T-helper 1 cell treated with Interleukin-12 subunit alpha and Interleukin-12 subunit beta and Interleukin-4 antibody, amounts not matched to agents 30 μg/mL and 1 μg/mL, for 36 hours (primary cell): ENCODE results near the gene SERINC3.
"Not testable (repeated sequence)": the region's sequence is repeated elsewhere in the genome, so short reads cannot be mapped to it uniquely, and the experiment has no call there.

Experiments used
- H3K27ac Mint-ChIP-seq: one replicate; pipeline ENCODE4 v1.8.0; 2021; ENCODE audit warnings: mild to moderate bottlenecking, mixed read lengths
- H3K27me3 Mint-ChIP-seq: one replicate; pipeline ENCODE4 v1.8.0; 2021; ENCODE audit warnings: low read depth, mixed read lengths
- H3K36me3 Mint-ChIP-seq: one replicate; pipeline ENCODE4 v1.8.0; 2021; ENCODE audit warnings: low read depth, mixed read lengths
- H3K4me1 Mint-ChIP-seq: one replicate; pipeline ENCODE4 v1.8.0; 2021; ENCODE audit warnings: low read depth, mixed read lengths
- H3K4me3 Mint-ChIP-seq: one replicate; pipeline ENCODE4 v1.8.0; 2021; ENCODE audit warnings: mild to moderate bottlenecking, moderate library complexity, mixed read lengths
- H3K9me3 Mint-ChIP-seq: one replicate; pipeline ENCODE4 v1.8.0; 2021; ENCODE audit warnings: mixed read lengths

Gene SERINC3

GRCh38 chr20:44521484-44522481 is at the start of gene SERINC3:
TSS of gene SERINC3 (minus strand) at chr20:44522070. CDS start at chr20:44521951, 119 bp downstream.
- Mint-ChIP-seq H3K4me3 (peak within 1 kb of the TSS; percentile 74), H3K27me3 (no peaks in the 10 kb centered on the region)

GRCh38 chr20:44571362-44571988 is 49.6 kb upstream of the SERINC3 start:
- Mint-ChIP-seq H3K4me3 (no peak overlapping the region), H3K36me3 (no peaks in the 10 kb centered on the region), H3K27ac (peak overlapping the region; percentile 63), H3K9me3 (no peaks in the 10 kb centered on the region), H3K27me3 (no peaks in the 10 kb centered on the region), H3K4me1 (peaks cover 10% of the 10 kb centered on the region)

More at GRCh38 chr20:44521484-44522481, at the start of gene SERINC3:
- Mint-ChIP-seq H3K27ac (peak within 1 kb of the TSS; percentile 70), H3K9me3 (no peaks in the 10 kb centered on the region), H3K4me1 (peaks cover 31% of the 10 kb centered on the region), H3K36me3 (peaks cover 5% of the 10 kb centered on the region)

- peaks cover 10% of the 10 kb centered on the region for H3K4me1 Mint-ChIP-seq
- no peak overlapping the region for H3K4me3 Mint-ChIP-seq
- no peak overlapping the region for H3K27ac Mint-ChIP-seq
- H3K27me3 Mint-ChIP-seq = no peaks in the 10 kb centered on the region
- H3K9me3 Mint-ChIP-seq = no peaks in the 10 kb centered on the region
- H3K36me3 Mint-ChIP-seq = no peaks in the 10 kb centered on the region
Measured at GRCh38 chr20:44570367-44570766, 48.5 kb upstream of the SERINC3 start.

GRCh38 chr20:44566811-44567210 is 44.9 kb upstream of the SERINC3 start:
- no peaks in the 10 kb centered on the region for H3K9me3 Mint-ChIP-seq
- no peaks in the 10 kb centered on the region for H3K36me3 Mint-ChIP-seq
- no peak overlapping the region for H3K4me3 Mint-ChIP-seq
- H3K27me3 Mint-ChIP-seq = peaks cover 7% of the 10 kb centered on the region
- H3K4me1 Mint-ChIP-seq = peaks cover 8% of the 10 kb centered on the region
- H3K27ac Mint-ChIP-seq = no peak overlapping the region

- no peak overlapping the region for H3K27ac Mint-ChIP-seq
- H3K27me3 Mint-ChIP-seq = peaks cover 8% of the 10 kb centered on the region
- no peaks in the 10 kb centered on the region for H3K9me3 Mint-ChIP-seq
- peaks cover 3% of the 10 kb centered on the region for H3K4me1 Mint-ChIP-seq
- no peaks in the 10 kb centered on the region for H3K36me3 Mint-ChIP-seq
- H3K4me3 Mint-ChIP-seq = no peak overlapping the region
Measured at GRCh38 chr20:44566018-44566417, 44.1 kb upstream of the SERINC3 start.

- H3K27ac Mint-ChIP-seq = no peak overlapping the region
- no peaks in the 10 kb centered on the region for H3K9me3 Mint-ChIP-seq
- H3K4me1 Mint-ChIP-seq = peaks cover 3% of the 10 kb centered on the region
- H3K36me3 Mint-ChIP-seq = no peaks in the 10 kb centered on the region
- no peak overlapping the region for H3K4me3 Mint-ChIP-seq
- H3K27me3 Mint-ChIP-seq = peaks cover 11% of the 10 kb centered on the region
Measured at GRCh38 chr20:44561876-44562275, 40.0 kb upstream of the SERINC3 start.

- not testable (repeated sequence) for H3K4me3 Mint-ChIP-seq, H3K4me1 Mint-ChIP-seq, H3K9me3 Mint-ChIP-seq
Measured at GRCh38 chr20:44560818-44561217, 38.9 kb upstream of the SERINC3 start.

GRCh38 chr20:44560229-44560628 is 38.4 kb upstream of the SERINC3 start:
- Mint-ChIP-seq H3K4me3 (no peak overlapping the region), H3K36me3 (no peaks in the 10 kb centered on the region), H3K27ac (no peak overlapping the region), H3K27me3 (peaks cover 11% of the 10 kb centered on the region), H3K4me1 (no peaks in the 10 kb centered on the region), H3K9me3 (no peaks in the 10 kb centered on the region)

More at GRCh38 chr20:44560818-44561217, 38.9 kb upstream of the SERINC3 start:
- H3K27ac Mint-ChIP-seq, H3K36me3 Mint-ChIP-seq: not testable (repeated sequence)
- H3K27me3 Mint-ChIP-seq = peaks cover 11% of the 10 kb centered on the region

GRCh38 chr20:44559302-44559701 is 37.4 kb upstream of the SERINC3 start:
- Mint-ChIP-seq H3K27me3 (peaks cover 11% of the 10 kb centered on the region), H3K9me3 (no peaks in the 10 kb centered on the region), H3K27ac (no peak overlapping the region), H3K4me1 (peaks cover under 1% of the 10 kb centered on the region), H3K4me3 (no peak overlapping the region), H3K36me3 (no peaks in the 10 kb centered on the region)

- no peaks in the 10 kb centered on the region for H3K9me3 Mint-ChIP-seq
- peak overlapping the region; percentile 16 for H3K4me3 Mint-ChIP-seq
- H3K27me3 Mint-ChIP-seq = no peaks in the 10 kb centered on the region
- no peaks in the 10 kb centered on the region for H3K36me3 Mint-ChIP-seq
- peaks cover 14% of the 10 kb centered on the region for H3K4me1 Mint-ChIP-seq
- H3K27ac Mint-ChIP-seq = peak overlapping the region; percentile 70
Measured at GRCh38 chr20:44552950-44553908, 31.4 kb upstream of the SERINC3 start.

GRCh38 chr20:44552568-44552949 is 30.7 kb upstream of the SERINC3 start:
- Mint-ChIP-seq H3K36me3 (no peaks in the 10 kb centered on the region), H3K27ac (peak overlapping the region; percentile 70), H3K27me3 (peaks cover under 1% of the 10 kb centered on the region), H3K4me1 (peaks cover 14% of the 10 kb centered on the region), H3K4me3 (peak overlapping the region; percentile 16), H3K9me3 (no peaks in the 10 kb centered on the region)

GRCh38 chr20:44552050-44552449 is 30.2 kb upstream of the SERINC3 start:
- H3K4me3 Mint-ChIP-seq = no peak overlapping the region
- peaks cover 5% of the 10 kb centered on the region for H3K27me3 Mint-ChIP-seq
- no peaks in the 10 kb centered on the region for H3K9me3 Mint-ChIP-seq
- H3K36me3 Mint-ChIP-seq = no peaks in the 10 kb centered on the region
- no peak overlapping the region for H3K27ac Mint-ChIP-seq
- peaks cover 14% of the 10 kb centered on the region for H3K4me1 Mint-ChIP-seq

- Mint-ChIP-seq H3K4me3 (no peak overlapping the region), H3K9me3 (no peaks in the 10 kb centered on the region), H3K27ac (no peak overlapping the region), H3K36me3 (no peaks in the 10 kb centered on the region), H3K27me3 (peaks cover 9% of the 10 kb centered on the region), H3K4me1 (peaks cover 13% of the 10 kb centered on the region)
Measured at GRCh38 chr20:44549123-44549522, 27.3 kb upstream of the SERINC3 start.

- Mint-ChIP-seq H3K9me3 (no peaks in the 10 kb centered on the region), H3K27ac (no peak overlapping the region), H3K27me3 (peaks cover 9% of the 10 kb centered on the region), H3K36me3 (no peaks in the 10 kb centered on the region), H3K4me1 (peaks cover 2% of the 10 kb centered on the region), H3K4me3 (no peak overlapping the region)
Measured at GRCh38 chr20:44547419-44547818, 25.5 kb upstream of the SERINC3 start.
